ENCODE measurements around the gene USP16. TPM values are rescaled to one million over a fixed set of nuclear protein-coding genes. Genes with fewer than 3 reads are reported as not detected.

USP16 gene
- total and polyA plus RNA-seq, 2 donors (not counting 1 experiment from before 2014, with no cell fraction given) = 13.1 to 54.7 TPM

- ATAC-seq (ENCODE audit: low read depth) (no peak), DNase-seq (no peak)
- Histone ChIP-seq H3K9ac (ENCODE audit: low read length) (no peak overlapping the region), H3K79me2 (ENCODE audit: control insufficient read depth, insufficient read depth, low read length) (no peaks in the 10 kb centered on the region), H3K4me2 (replicated peaks; ENCODE audit: low read depth, low read length, poor library complexity, severe bottlenecking) (no peak overlapping the region), H3K27me3 (replicated peaks in 1 of 4; ENCODE audit: control extremely low read depth in 1 of 4, control insufficient read depth in 3 of 4, insufficient read depth in 4 of 4, low read length in 3 of 4) (no peaks in the 10 kb centered on the region), H3K4me3 (ENCODE audit: control extremely low read depth in 1 of 5, extremely low read depth in 1 of 5, insufficient read depth in 1 of 5, low read depth in 2 of 5, low read length in 4 of 5) (no peak overlapping the region), H3K9me3 (ENCODE audit: control extremely low read depth in 1 of 3, control insufficient read depth in 2 of 3, insufficient read depth in 1 of 3, low read length in 2 of 3) (peaks cover 0 to 4% (median 0%) of the 10 kb centered on the region in 3 donors), H2AFZ (ENCODE audit: insufficient read depth, low read depth, low read length, poor library complexity, severe bottlenecking) (no peak overlapping the region), H3K27ac (ENCODE audit: low read length in 2 of 2) (no peak overlapping the region), H3K4me1 (ENCODE audit: control insufficient read depth in 2 of 2, insufficient read depth in 2 of 2, low read length in 2 of 2) (peaks cover 4 to 5% of the 10 kb centered on the region in 2 donors), H4K20me1 (ENCODE audit: control insufficient read depth, insufficient read depth, low read length, poor library complexity, severe bottlenecking) (no peaks in the 10 kb centered on the region), H3K36me3 (replicated peaks in 1 of 2; ENCODE audit: control extremely low read depth in 1 of 2, control insufficient read depth in 1 of 2, extremely low read depth in 1 of 2, insufficient read depth in 2 of 2, low read length in 1 of 2) (peaks cover 0 to 10% of the 10 kb centered on the region in 2 experiments)
- Mint-ChIP-seq H3K27me3 (no peaks in the 10 kb centered on the region), H3K4me1 (peaks cover 10% of the 10 kb centered on the region), H3K4me3 (no peak overlapping the region), H3K9me3 (ENCODE audit: insufficient read depth) (no peaks in the 10 kb centered on the region), H3K27ac (no peak overlapping the region)
- intact Hi-C loops (cut with micrococcal nuclease) = no loop called here
- WGBS (ENCODE audit: insufficient coverage) = 97% methylated on average over 3 of the region's 8 CpGs
- no peak for TF ChIP-seq CTCF (IDR thresholded peaks at IDR 0.05)
- TF ChIP-seq EZH2 (IDR thresholded peaks at IDR 0.05; ENCODE audit: borderline replicate concordance, insufficient read depth, low read depth, low read length, poor library complexity, severe bottlenecking) = no peak
- ChIA-PET POLR2A (no interaction called here), CTCF (interaction anchor here (15.8 kb wide), 1 partner anchor 278 kb away, joined by 310 read pairs; no protein-coding TSS in a partner anchor)
These were observed 71.9 kb downstream of the USP16 start for GRCh38 chr21:29096218-29097015.

DNA sequence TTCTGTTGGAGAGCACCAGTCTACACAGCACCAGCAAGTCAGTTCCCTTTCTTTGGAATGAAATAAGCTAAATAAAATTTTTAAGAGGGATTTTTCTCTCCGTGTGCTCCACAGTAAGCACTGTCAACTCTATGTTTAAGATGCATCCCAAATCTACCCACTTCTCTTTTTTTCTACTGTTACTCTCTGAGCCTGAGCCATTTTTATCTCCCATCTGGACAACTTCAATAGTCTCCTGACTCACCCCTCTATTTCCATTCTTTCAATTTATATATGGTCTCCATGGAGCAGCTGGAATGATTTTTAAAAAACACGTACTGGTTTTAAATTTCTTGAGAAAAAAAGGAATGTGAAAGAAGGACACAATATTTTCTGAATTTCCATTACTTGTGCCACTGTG, 73.7 kb downstream of the USP16 start:
- H3K79me2 ChIP-seq (ENCODE audit: control insufficient read depth, insufficient read depth, low read length) = no peaks in the 10 kb centered on the region
- no peaks in the 10 kb centered on the region for H3K27me3 ChIP-seq (replicated peaks in 1 of 4; ENCODE audit: control extremely low read depth in 1 of 4, control insufficient read depth in 3 of 4, insufficient read depth in 4 of 4, low read length in 3 of 4)
- POLR2A ChIA-PET = no interaction called here
- ATAC-seq (ENCODE audit: low read depth) = no peak
- no peak overlapping the region for H2AFZ ChIP-seq (ENCODE audit: insufficient read depth, low read depth, low read length, poor library complexity, severe bottlenecking)
- intact Hi-C loops (cut with micrococcal nuclease) = no loop called here
- H3K4me1 Mint-ChIP-seq = peaks cover 10% of the 10 kb centered on the region
- peaks cover 0 to 6% of the 10 kb centered on the region in 2 experiments for H3K36me3 ChIP-seq (replicated peaks in 1 of 2; ENCODE audit: control extremely low read depth in 1 of 2, control insufficient read depth in 1 of 2, extremely low read depth in 1 of 2, insufficient read depth in 2 of 2, low read length in 1 of 2)
- no peaks in the 10 kb centered on the region for H3K9me3 Mint-ChIP-seq (ENCODE audit: insufficient read depth)
- no peak overlapping the region for H3K4me2 ChIP-seq (replicated peaks; ENCODE audit: low read depth, low read length, poor library complexity, severe bottlenecking)
- H3K9ac ChIP-seq (ENCODE audit: low read length) = no peak overlapping the region
- no peaks in the 10 kb centered on the region for H3K27me3 Mint-ChIP-seq
- TF ChIP-seq CTCF (IDR thresholded peaks at IDR 0.05) (no peak), EZH2 (IDR thresholded peaks at IDR 0.05; ENCODE audit: borderline replicate concordance, insufficient read depth, low read depth, low read length, poor library complexity, severe bottlenecking) (no peak)
- no peaks in the 10 kb centered on the region for H4K20me1 ChIP-seq (ENCODE audit: control insufficient read depth, insufficient read depth, low read length, poor library complexity, severe bottlenecking)
- CTCF ChIA-PET = interaction anchor here (0.9 to 15.8 kb wide), 4 partner anchors 8 to 277 kb away, joined by 3 to 310 read pairs (median 8); no protein-coding TSS in a partner anchor
- no peak overlapping the region for H3K27ac Mint-ChIP-seq
- no CpG with 5 or more reads among the region's 2 CpGs for WGBS (ENCODE audit: insufficient coverage)
- H3K4me1 ChIP-seq (ENCODE audit: control insufficient read depth in 2 of 2, insufficient read depth in 2 of 2, low read length in 2 of 2) = peaks cover 4 to 5% of the 10 kb centered on the region in 2 donors
- no peak overlapping the region for H3K27ac ChIP-seq (ENCODE audit: low read length in 2 of 2)
- DNase-seq = no peak
- H3K9me3 ChIP-seq (ENCODE audit: control extremely low read depth in 1 of 3, control insufficient read depth in 2 of 3, insufficient read depth in 1 of 3, low read length in 2 of 3) = peaks cover 0 to 4% (median 0%) of the 10 kb centered on the region in 3 donors
- no peak overlapping the region for H3K4me3 ChIP-seq (ENCODE audit: control extremely low read depth in 1 of 5, extremely low read depth in 1 of 5, insufficient read depth in 1 of 5, low read depth in 2 of 5, low read length in 4 of 5)
- no peak overlapping the region for H3K4me3 Mint-ChIP-seq
